NB4 (cell line): ENCODE data around the gene SP5.

Source experiments
- CTCF ChIP-seq: IDR thresholded peaks from one replicate; pipeline ENCODE4 v1.5.1; 2012; ENCODE audit warnings: low read depth, low read length
- MAX ChIP-seq: IDR thresholded peaks from 2 replicates; pipeline ENCODE4 v1.6.1; 2011; ENCODE audit warnings: low read depth, low read length
- POLR2A ChIP-seq: IDR thresholded peaks from 2 replicates; pipeline ENCODE4 v1.6.1; 2011; ENCODE audit warnings: mild to moderate bottlenecking; ENCODE audit not compliant: insufficient read length; ENCODE audit errors: extremely low read depth

GRCh38 chr2:170763232-170763631 lies 48.1 kb downstream of the SP5 start:
- TF ChIP-seq POLR2A, result no peak
- no peak for TF ChIP-seq CTCF
- no peak for TF ChIP-seq MAX
